ENCODE measurements around the gene ST6GAL2. TPM values are rescaled to one million over a fixed set of nuclear protein-coding genes. Genes with fewer than 3 reads are reported as not detected.

ST6GAL2 gene
- total and polyA plus RNA-seq, 12 donors: 0.03 to 0.57 (median 0.13) TPM; not detected in 1

- TF ChIP-seq CTCF (IDR thresholded peaks at IDR 0.05) (no peak), POLR2A (IDR thresholded peaks at IDR 0.05) (no peak)
- Histone ChIP-seq H3K27ac (no peak overlapping the region), H3K9me3 (replicated peaks in 1 of 3) (no peaks in the 10 kb centered on the region), H3K4me3 (no peak overlapping the region), H3K27me3 (no peaks in the 10 kb centered on the region), H3K4me1 (replicated peaks in 1 of 2) (no peaks in the 10 kb centered on the region), H3K36me3 (replicated peaks in 1 of 2) (no peaks in the 10 kb centered on the region)
- 69 to 72% (median 72%) methylated on average over 10 of the region's 10 CpGs for WGBS, 4 donors
- DNase-seq: no peak
- intact Hi-C loops (cut with DNase I): no loop called here
Observed at GRCh38 chr2:106867196-106867953, 18.6 kb downstream of the ST6GAL2 start.

GRCh38 chr2:106866641-106867040 is 19.3 kb downstream of the ST6GAL2 start:
- no peaks in the 10 kb centered on the region for H3K27me3 ChIP-seq
- no peak for DNase-seq
- H3K27ac ChIP-seq: no peak overlapping the region
- no peaks in the 10 kb centered on the region for H3K36me3 ChIP-seq (replicated peaks in 1 of 2)
- H3K4me3 ChIP-seq: no peak overlapping the region
- WGBS, 4 donors: 50 to 59% (median 52%) methylated on average over 3 of the region's 3 CpGs
- intact Hi-C loops (cut with DNase I): no loop called here
- H3K4me1 ChIP-seq (replicated peaks in 1 of 2): no peaks in the 10 kb centered on the region
- TF ChIP-seq POLR2A (IDR thresholded peaks at IDR 0.05) (no peak), CTCF (IDR thresholded peaks at IDR 0.05) (no peak)
- H3K9me3 ChIP-seq (replicated peaks in 1 of 3): no peaks in the 10 kb centered on the region

GRCh38 chr2:106864051-106864450 is 21.9 kb downstream of the ST6GAL2 start:
- TF ChIP-seq POLR2A (IDR thresholded peaks at IDR 0.05): no peak
- TF ChIP-seq CTCF (IDR thresholded peaks at IDR 0.05): no peak
- no peak for DNase-seq
- WGBS, 4 donors: 82 to 91% (median 86%) methylated on average over 2 of the region's 2 CpGs
- Histone ChIP-seq H3K36me3 (replicated peaks in 1 of 2) (no peaks in the 10 kb centered on the region), H3K27ac (no peak overlapping the region), H3K4me3 (no peak overlapping the region), H3K9me3 (replicated peaks in 1 of 3) (no peaks in the 10 kb centered on the region), H3K4me1 (replicated peaks in 1 of 2) (no peaks in the 10 kb centered on the region), H3K27me3 (no peaks in the 10 kb centered on the region)
- intact Hi-C loops (cut with DNase I): no loop called here

- DNase-seq: no peak
- H3K27ac ChIP-seq: no peak overlapping the region
- intact Hi-C loops (cut with DNase I): no loop called here
- no peak overlapping the region for H3K4me3 ChIP-seq
- no peaks in the 10 kb centered on the region for H3K4me1 ChIP-seq (replicated peaks in 1 of 2)
- no peaks in the 10 kb centered on the region for H3K27me3 ChIP-seq
- H3K9me3 ChIP-seq (replicated peaks in 1 of 3): no peaks in the 10 kb centered on the region
- TF ChIP-seq CTCF (IDR thresholded peaks at IDR 0.05): no peak
- TF ChIP-seq POLR2A (IDR thresholded peaks at IDR 0.05): no peak
- 49 to 65% (median 56%) methylated on average over 8 of the region's 8 CpGs for WGBS, 4 donors
- H3K36me3 ChIP-seq (replicated peaks in 1 of 2): no peaks in the 10 kb centered on the region
Observed at GRCh38 chr2:106863387-106863786, 22.6 kb downstream of the ST6GAL2 start.
